Prostate gland (tissue), 2 donors: Measurements from ENCODE around the gene RMP24.

Source experiments
- DNase-seq: peaks from one replicate; pipeline ENCODE4 v3.0.0-alpha.2; 2019; ENCODE audit warnings: low spot score
- H3K27ac ChIP-seq, 2 donors: fragments of 200-600 bp; sonication (generic); 2 replicates each; pipeline ENCODE4 v1.5.1; 2017 to 2019
- H3K27me3 ChIP-seq: fragments of 200-600 bp; sonication (generic); replicated peaks from 2 replicates; pipeline ENCODE4 v1.5.1; 2019; ENCODE audit not compliant: insufficient read depth
- H3K36me3 ChIP-seq, 2 donors: fragments of 200-600 bp; sonication (generic); 1 replicate in 1 of 2; 2 replicates in 1 of 2; pipeline versions ENCODE4 v1.5.1 to v1.8.1; 2017 to 2019
- H3K4me1 ChIP-seq: fragments of 200-600 bp; sonication (generic); replicated peaks from 2 replicates; pipeline ENCODE4 v1.5.1; 2019
- H3K4me3 ChIP-seq, 2 donors: fragments of 200-600 bp; sonication (generic); 2 replicates each; pipeline ENCODE4 v1.5.1; 2017 to 2019
- H3K9me3 ChIP-seq: fragments of 200-600 bp; sonication (generic); 2 replicates; pipeline ENCODE4 v1.5.1; 2017
- POLR2A ChIP-seq: fragments of 450-650 bp; IDR thresholded peaks from one replicate; pipeline ENCODE4 v1.6.1; 2016; ENCODE audit warnings: antibody characterized with exemption, mild to moderate bottlenecking
- POLR2AphosphoS5 ChIP-seq: sonication (generic); formaldehyde crosslinking; IDR thresholded peaks from one replicate; pipeline ENCODE4 v1.6.1; 2017; ENCODE audit warnings: antibody characterized with exemption
- WGBS: methylation state at CpG from one replicate; pipeline ENCODE4 v1.1.5; 2018; 5-methylcytosine and 5-hydroxymethylcytosine counted together
- intact Hi-C: fragments of 100-400 bp; cut with DNase I; formaldehyde crosslinking; loops from one replicate; pipeline ENCODE4 v1.14.2; 2022
- TF ChIP-seq, protein P1 (sequence below), 4 experiments: fragments of 200-600 bp in 2 of 4; fragments of 450-650 bp in 2 of 4; sonication (generic) in 2 of 4; IDR thresholded peaks; 1 replicate in 3 of 4; 2 replicates in 1 of 4; pipeline ENCODE4 v1.5.1; 2016 to 2019; ENCODE audit warnings: antibody characterized with exemption in 4 of 4, mild to moderate bottlenecking in 2 of 4, moderate library complexity in 2 of 4

The RMP24 gene

DNA sequence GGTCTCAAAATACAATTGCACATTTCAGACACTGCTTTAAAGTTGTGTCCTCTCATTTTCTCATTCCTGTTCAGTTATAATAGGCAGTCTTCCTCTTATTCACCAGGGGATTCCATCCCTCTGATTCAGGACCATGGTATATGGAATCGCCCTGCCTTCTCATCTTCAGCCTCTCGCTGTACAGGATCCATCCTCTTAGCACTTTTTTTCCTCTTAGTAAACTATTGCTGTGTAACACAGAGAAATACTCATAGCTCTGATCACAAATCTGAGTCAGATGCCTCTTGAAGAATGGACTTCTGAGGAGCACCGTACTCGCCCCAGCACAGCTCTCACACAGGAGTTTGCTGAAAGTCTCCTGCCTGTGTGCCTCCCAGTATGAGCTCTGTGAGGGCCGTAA is 11.3 kb downstream of the RMP24 start:
- no peak for DNase-seq
- Histone ChIP-seq H3K4me1 (no peaks in the 10 kb centered on the region), H3K27ac (no peak overlapping the region), H3K36me3 (peaks cover 0 to 5% of the 10 kb centered on the region in 2 donors), H3K27me3 (no peaks in the 10 kb centered on the region), H3K4me3 (no peak overlapping the region), H3K9me3 (no peaks in the 10 kb centered on the region)
- 94% methylated on average over 5 of the region's 5 CpGs for WGBS
- TF ChIP-seq, protein P1, sequence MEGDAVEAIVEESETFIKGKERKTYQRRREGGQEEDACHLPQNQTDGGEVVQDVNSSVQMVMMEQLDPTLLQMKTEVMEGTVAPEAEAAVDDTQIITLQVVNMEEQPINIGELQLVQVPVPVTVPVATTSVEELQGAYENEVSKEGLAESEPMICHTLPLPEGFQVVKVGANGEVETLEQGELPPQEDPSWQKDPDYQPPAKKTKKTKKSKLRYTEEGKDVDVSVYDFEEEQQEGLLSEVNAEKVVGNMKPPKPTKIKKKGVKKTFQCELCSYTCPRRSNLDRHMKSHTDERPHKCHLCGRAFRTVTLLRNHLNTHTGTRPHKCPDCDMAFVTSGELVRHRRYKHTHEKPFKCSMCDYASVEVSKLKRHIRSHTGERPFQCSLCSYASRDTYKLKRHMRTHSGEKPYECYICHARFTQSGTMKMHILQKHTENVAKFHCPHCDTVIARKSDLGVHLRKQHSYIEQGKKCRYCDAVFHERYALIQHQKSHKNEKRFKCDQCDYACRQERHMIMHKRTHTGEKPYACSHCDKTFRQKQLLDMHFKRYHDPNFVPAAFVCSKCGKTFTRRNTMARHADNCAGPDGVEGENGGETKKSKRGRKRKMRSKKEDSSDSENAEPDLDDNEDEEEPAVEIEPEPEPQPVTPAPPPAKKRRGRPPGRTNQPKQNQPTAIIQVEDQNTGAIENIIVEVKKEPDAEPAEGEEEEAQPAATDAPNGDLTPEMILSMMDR (IDR thresholded peaks at IDR 0.05) = no peak
- TF ChIP-seq POLR2AphosphoS5 = no peak
- TF ChIP-seq POLR2A = no peak
- intact Hi-C loops = no loop called here

GRCh38 chr18:35991696-35992095 is 19.2 kb downstream of the RMP24 start:
- Histone ChIP-seq H3K4me1 (no peaks in the 10 kb centered on the region), H3K27me3 (no peaks in the 10 kb centered on the region), H3K27ac (no peak overlapping the region), H3K4me3 (no peak overlapping the region), H3K9me3 (no peaks in the 10 kb centered on the region), H3K36me3 (no peaks in the 10 kb centered on the region)
- intact Hi-C loops = no loop called here
- DNase-seq = no peak
- TF ChIP-seq POLR2AphosphoS5 (no peak), POLR2A (no peak)
- TF ChIP-seq, protein P1 (IDR thresholded peaks at IDR 0.05) = no peak

GRCh38 chr18:35993013-35993412 is 20.5 kb downstream of the RMP24 start:
- 96% methylated on average over 6 of the region's 6 CpGs for WGBS
- Histone ChIP-seq H3K27me3 (no peaks in the 10 kb centered on the region), H3K4me3 (no peak overlapping the region), H3K9me3 (no peaks in the 10 kb centered on the region), H3K36me3 (no peaks in the 10 kb centered on the region), H3K27ac (no peak overlapping the region), H3K4me1 (no peaks in the 10 kb centered on the region)
- no peak for DNase-seq
- TF ChIP-seq POLR2A (no peak), POLR2AphosphoS5 (no peak)
- TF ChIP-seq, protein P1 (IDR thresholded peaks at IDR 0.05) = no peak
- intact Hi-C loops = no loop called here

DNA sequence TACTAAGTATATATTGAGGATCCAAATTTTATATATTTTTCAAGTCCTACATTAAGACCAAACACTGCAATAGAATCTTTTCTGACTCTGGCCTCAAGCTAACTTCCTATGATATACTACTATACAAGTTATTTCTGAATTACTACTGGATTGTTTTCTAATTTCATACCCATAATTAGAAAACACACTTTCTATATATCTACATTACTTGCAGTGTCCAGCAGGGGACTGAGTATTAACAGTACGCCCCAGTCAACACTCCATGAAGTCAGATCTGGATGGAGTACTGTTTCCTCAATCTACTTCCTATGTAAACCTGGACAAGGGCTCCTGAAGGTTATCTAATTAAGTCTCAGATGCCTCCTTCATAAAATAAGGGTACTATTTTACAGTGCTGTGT is 26.5 kb downstream of the RMP24 start:
- 69% methylated on average over 1 of the region's 1 CpG for whole genome bisulfite sequencing

DNA sequence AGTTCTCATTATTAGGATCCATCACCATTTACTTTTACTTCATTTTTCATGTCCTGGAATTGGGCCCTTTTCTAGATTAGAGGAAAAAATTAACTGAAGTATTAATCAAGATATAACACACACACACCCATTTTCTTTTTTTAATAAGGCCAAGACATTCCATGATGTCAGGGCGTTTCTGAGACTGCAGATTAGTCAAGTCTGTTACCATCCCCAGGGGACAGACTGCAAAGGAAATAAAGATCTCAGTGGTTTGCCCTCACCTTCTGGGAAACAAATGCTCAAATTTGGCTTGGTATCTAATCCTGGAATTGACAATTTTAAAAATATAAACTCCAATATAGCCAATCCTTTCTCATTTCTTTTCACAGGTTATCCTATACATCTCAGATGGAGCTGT is 27.4 kb downstream of the RMP24 start:
- WGBS = 58% methylated on average over 1 of the region's 1 CpG
- DNase-seq = no peak
- TF ChIP-seq POLR2AphosphoS5 (no peak), POLR2A (no peak)
- TF ChIP-seq, protein P1 (IDR thresholded peaks at IDR 0.05) = no peak
- Histone ChIP-seq H3K4me3 (no peak overlapping the region), H3K27me3 (no peaks in the 10 kb centered on the region), H3K4me1 (no peaks in the 10 kb centered on the region), H3K27ac (no peak overlapping the region), H3K36me3 (no peaks in the 10 kb centered on the region), H3K9me3 (no peaks in the 10 kb centered on the region)
- intact Hi-C loops = no loop called here

More for the DNA sequence above, 26.5 kb downstream of the RMP24 start:
- Histone ChIP-seq H3K9me3 (no peaks in the 10 kb centered on the region), H3K36me3 (no peaks in the 10 kb centered on the region), H3K4me3 (no peak overlapping the region), H3K27me3 (no peaks in the 10 kb centered on the region), H3K4me1 (no peaks in the 10 kb centered on the region), H3K27ac (no peak overlapping the region)
- TF ChIP-seq POLR2AphosphoS5 = no peak
- no peak for DNase-seq
- intact Hi-C loops = no loop called here
